ENCODE measurements around the gene IVD.

GRCh38 chr15:40397688-40398412, 7.7 kb upstream of the IVD start:
- TF ChIP-seq, protein P1, sequence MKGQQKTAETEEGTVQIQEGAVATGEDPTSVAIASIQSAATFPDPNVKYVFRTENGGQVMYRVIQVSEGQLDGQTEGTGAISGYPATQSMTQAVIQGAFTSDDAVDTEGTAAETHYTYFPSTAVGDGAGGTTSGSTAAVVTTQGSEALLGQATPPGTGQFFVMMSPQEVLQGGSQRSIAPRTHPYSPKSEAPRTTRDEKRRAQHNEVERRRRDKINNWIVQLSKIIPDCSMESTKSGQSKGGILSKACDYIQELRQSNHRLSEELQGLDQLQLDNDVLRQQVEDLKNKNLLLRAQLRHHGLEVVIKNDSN (IDR thresholded peaks at IDR 0.05), result no peak
- TF ChIP-seq TEAD4 (IDR thresholded peaks at IDR 0.05) (no peak), CEBPB (IDR thresholded peaks at IDR 0.05) (no peak), TAF1 (IDR thresholded peaks at IDR 0.05; ENCODE audit: low read depth) (no peak), EP300 (IDR thresholded peaks at IDR 0.05; ENCODE audit: borderline replicate concordance) (no peak), CREB1 (IDR thresholded peaks at IDR 0.05; ENCODE audit: low read depth) (no peak), REST (IDR thresholded peaks at IDR 0.05; ENCODE audit: low read depth) (no peak), RAD21 (IDR thresholded peaks at IDR 0.05; ENCODE audit: low read depth) (no peak), YY1 (IDR thresholded peaks at IDR 0.05; ENCODE audit: low read depth) (no peak), TCF12 (IDR thresholded peaks at IDR 0.05; ENCODE audit: low read depth) (no peak), NFIC (IDR thresholded peaks at IDR 0.05) (no peak), MAX (IDR thresholded peaks at IDR 0.05) (no peak), FOXM1 (IDR thresholded peaks at IDR 0.05; ENCODE audit: borderline replicate concordance, low read depth) (no peak), EGR1 (IDR thresholded peaks at IDR 0.05) (no peak)

Data from Ishikawa (cell line).